ENCODE results near the gene STARD5.

Gene STARD5

GRCh38 chr15:81329446-81329845 lies 5.5 kb upstream of the STARD5 start:
- no peaks in the 10 kb centered on the region for H3K9me3 ChIP-seq (ENCODE audit: control insufficient read depth, insufficient read depth, low read length)
- no peaks in the 10 kb centered on the region for H3K36me3 ChIP-seq (ENCODE audit: control insufficient read depth, insufficient read depth, low read length)
- no peak overlapping the region for H3K4me3 ChIP-seq (ENCODE audit: low read length)
- H3K27ac ChIP-seq (ENCODE audit: low read length): no peak overlapping the region
- 0 out of 2 replicates have a peak, but pooled peaks cover 2% of the 10 kb centered on the region for H3K4me1 ChIP-seq (ENCODE audit: control insufficient read depth, insufficient read depth, low read length)
- no peaks in the 10 kb centered on the region for H3K27me3 ChIP-seq (ENCODE audit: control insufficient read depth, insufficient read depth, low read length)
- no peak for DNase-seq (ENCODE audit: low read depth, low spot score)
- WGBS (ENCODE audit: insufficient coverage, insufficient read length): no CpG with 5 or more reads among the region's 2 CpGs

- H3K9me3 ChIP-seq (ENCODE audit: control insufficient read depth, insufficient read depth, low read length): no peaks in the 10 kb centered on the region
- no peaks in the 10 kb centered on the region for H3K27me3 ChIP-seq (ENCODE audit: control insufficient read depth, insufficient read depth, low read length)
- H3K27ac ChIP-seq (ENCODE audit: low read length): no peak overlapping the region
- DNase-seq (ENCODE audit: low read depth, low spot score): no peak
- H3K4me1 ChIP-seq (ENCODE audit: control insufficient read depth, insufficient read depth, low read length): 0 out of 2 replicates have a peak, but pooled peaks cover 2% of the 10 kb centered on the region
- no peak overlapping the region for H3K4me3 ChIP-seq (ENCODE audit: low read length)
- no CpG with 5 or more reads among the region's 3 CpGs for WGBS (ENCODE audit: insufficient coverage, insufficient read length)
- no peaks in the 10 kb centered on the region for H3K36me3 ChIP-seq (ENCODE audit: control insufficient read depth, insufficient read depth, low read length)
Measured at GRCh38 chr15:81327516-81327915, 3.6 kb upstream of the STARD5 start.

- no peak for DNase-seq (ENCODE audit: low read depth, low spot score)
- 0 out of 2 replicates have a peak, but pooled peaks cover 2% of the 10 kb centered on the region for H3K4me1 ChIP-seq (ENCODE audit: control insufficient read depth, insufficient read depth, low read length)
- no peak overlapping the region for H3K27ac ChIP-seq (ENCODE audit: low read length)
- H3K4me3 ChIP-seq (ENCODE audit: low read length): no peak overlapping the region
- no peaks in the 10 kb centered on the region for H3K9me3 ChIP-seq (ENCODE audit: control insufficient read depth, insufficient read depth, low read length)
- no peaks in the 10 kb centered on the region for H3K36me3 ChIP-seq (ENCODE audit: control insufficient read depth, insufficient read depth, low read length)
- no CpG with 5 or more reads among the region's 7 CpGs for WGBS (ENCODE audit: insufficient coverage, insufficient read length)
- H3K27me3 ChIP-seq (ENCODE audit: control insufficient read depth, insufficient read depth, low read length): no peaks in the 10 kb centered on the region
Measured at GRCh38 chr15:81326466-81327212, 2.7 kb upstream of the STARD5 start.

- Histone ChIP-seq H3K4me3 (ENCODE audit: low read length) (peak overlapping the region; percentile 98), H3K27me3 (ENCODE audit: control insufficient read depth, insufficient read depth, low read length) (no peaks in the 10 kb centered on the region), H3K4me1 (ENCODE audit: control insufficient read depth, insufficient read depth, low read length) (0 out of 2 replicates have a peak, but pooled peaks cover 2% of the 10 kb centered on the region), H3K27ac (ENCODE audit: low read length) (no peak overlapping the region), H3K36me3 (ENCODE audit: control insufficient read depth, insufficient read depth, low read length) (peaks cover 3% of the 10 kb centered on the region; the same call in 1 of the 2 replicates), H3K9me3 (ENCODE audit: control insufficient read depth, insufficient read depth, low read length) (no peaks in the 10 kb centered on the region)
- WGBS (ENCODE audit: insufficient coverage, insufficient read length): no CpG with 5 or more reads among the region's 4 CpGs
- no peak for DNase-seq (ENCODE audit: low read depth, low spot score)
Measured at GRCh38 chr15:81323559-81323943, 390 bp downstream of the STARD5 start.

GRCh38 chr15:81322676-81323253 lies 1.2 kb downstream of the STARD5 start:
- no CpG with 5 or more reads among the region's 6 CpGs for WGBS (ENCODE audit: insufficient coverage, insufficient read length)
- H3K27me3 ChIP-seq (ENCODE audit: control insufficient read depth, insufficient read depth, low read length): no peaks in the 10 kb centered on the region
- no peaks in the 10 kb centered on the region for H3K9me3 ChIP-seq (ENCODE audit: control insufficient read depth, insufficient read depth, low read length)
- H3K36me3 ChIP-seq (ENCODE audit: control insufficient read depth, insufficient read depth, low read length): peaks cover 4% of the 10 kb centered on the region; the same call in 1 of the 2 replicates
- H3K4me1 ChIP-seq (ENCODE audit: control insufficient read depth, insufficient read depth, low read length): 0 out of 2 replicates have a peak, but pooled peaks cover 2% of the 10 kb centered on the region
- DNase-seq (ENCODE audit: low read depth, low spot score): no peak
- no peak overlapping the region for H3K27ac ChIP-seq (ENCODE audit: low read length)
- H3K4me3 ChIP-seq (ENCODE audit: low read length): no peak overlapping the region

GRCh38 chr15:81321667-81322066 lies 2.3 kb downstream of the STARD5 start:
- DNase-seq (ENCODE audit: low read depth, low spot score): no peak
- H3K4me1 ChIP-seq (ENCODE audit: control insufficient read depth, insufficient read depth, low read length): 0 out of 2 replicates have a peak, but pooled peaks cover 2% of the 10 kb centered on the region
- H3K4me3 ChIP-seq (ENCODE audit: low read length): no peak overlapping the region
- H3K36me3 ChIP-seq (ENCODE audit: control insufficient read depth, insufficient read depth, low read length): peaks cover 11% of the 10 kb centered on the region
- H3K27ac ChIP-seq (ENCODE audit: low read length): no peak overlapping the region
- no peaks in the 10 kb centered on the region for H3K27me3 ChIP-seq (ENCODE audit: control insufficient read depth, insufficient read depth, low read length)
- no peaks in the 10 kb centered on the region for H3K9me3 ChIP-seq (ENCODE audit: control insufficient read depth, insufficient read depth, low read length)
- WGBS (ENCODE audit: insufficient coverage, insufficient read length): no CpG with 5 or more reads among the region's 1 CpG

GRCh38 chr15:81317642-81318017 lies 6.3 kb downstream of the STARD5 start:
- Histone ChIP-seq H3K4me3 (ENCODE audit: low read length) (no peak overlapping the region), H3K27me3 (ENCODE audit: control insufficient read depth, insufficient read depth, low read length) (no peaks in the 10 kb centered on the region), H3K36me3 (ENCODE audit: control insufficient read depth, insufficient read depth, low read length) (peaks cover 24% of the 10 kb centered on the region), H3K4me1 (ENCODE audit: control insufficient read depth, insufficient read depth, low read length) (no peaks in the 10 kb centered on the region), H3K27ac (ENCODE audit: low read length) (no peak overlapping the region), H3K9me3 (ENCODE audit: control insufficient read depth, insufficient read depth, low read length) (no peaks in the 10 kb centered on the region)
- DNase-seq (ENCODE audit: low read depth, low spot score): no peak
- WGBS (ENCODE audit: insufficient coverage, insufficient read length): no CpG with 5 or more reads among the region's 6 CpGs

- Histone ChIP-seq H3K27me3 (ENCODE audit: control insufficient read depth, insufficient read depth, low read length) (no peaks in the 10 kb centered on the region), H3K9me3 (ENCODE audit: control insufficient read depth, insufficient read depth, low read length) (no peaks in the 10 kb centered on the region), H3K36me3 (ENCODE audit: control insufficient read depth, insufficient read depth, low read length) (peaks cover 24% of the 10 kb centered on the region), H3K4me3 (ENCODE audit: low read length) (no peak overlapping the region), H3K27ac (ENCODE audit: low read length) (no peak overlapping the region), H3K4me1 (ENCODE audit: control insufficient read depth, insufficient read depth, low read length) (no peaks in the 10 kb centered on the region)
- WGBS (ENCODE audit: insufficient coverage, insufficient read length): no CpG with 5 or more reads among the region's 3 CpGs
- no peak for DNase-seq (ENCODE audit: low read depth, low spot score)
Measured at GRCh38 chr15:81316267-81316666, 7.7 kb downstream of the STARD5 start.

GRCh38 chr15:81315452-81316175 lies 8.3 kb downstream of the STARD5 start:
- peaks cover 24% of the 10 kb centered on the region for H3K36me3 ChIP-seq (ENCODE audit: control insufficient read depth, insufficient read depth, low read length)
- H3K9me3 ChIP-seq (ENCODE audit: control insufficient read depth, insufficient read depth, low read length): no peaks in the 10 kb centered on the region

GRCh38 chr15:81314378-81314777 lies 9.6 kb downstream of the STARD5 start:
- no peaks in the 10 kb centered on the region for H3K4me1 ChIP-seq (ENCODE audit: control insufficient read depth, insufficient read depth, low read length)

More at GRCh38 chr15:81315452-81316175, 8.3 kb downstream of the STARD5 start:
- WGBS (ENCODE audit: insufficient coverage, insufficient read length): no CpG with 5 or more reads among the region's 14 CpGs
- no peak for DNase-seq (ENCODE audit: low read depth, low spot score)
- no peak overlapping the region for H3K27ac ChIP-seq (ENCODE audit: low read length)
- H3K4me3 ChIP-seq (ENCODE audit: low read length): no peak overlapping the region
- H3K27me3 ChIP-seq (ENCODE audit: control insufficient read depth, insufficient read depth, low read length): no peaks in the 10 kb centered on the region
- H3K4me1 ChIP-seq (ENCODE audit: control insufficient read depth, insufficient read depth, low read length): no peaks in the 10 kb centered on the region

More at GRCh38 chr15:81314378-81314777, 9.6 kb downstream of the STARD5 start:
- Histone ChIP-seq H3K4me3 (ENCODE audit: low read length) (no peak overlapping the region), H3K27me3 (ENCODE audit: control insufficient read depth, insufficient read depth, low read length) (no peaks in the 10 kb centered on the region), H3K27ac (ENCODE audit: low read length) (no peak overlapping the region), H3K9me3 (ENCODE audit: control insufficient read depth, insufficient read depth, low read length) (no peaks in the 10 kb centered on the region), H3K36me3 (ENCODE audit: control insufficient read depth, insufficient read depth, low read length) (peaks cover 22% of the 10 kb centered on the region)
- no CpG with 5 or more reads among the region's 5 CpGs for WGBS (ENCODE audit: insufficient coverage, insufficient read length)
- no peak for DNase-seq (ENCODE audit: low read depth, low spot score)

Measured in iPS DF 6.9 (cell line).